TTC549 (cell line): ENCODE data around the gene GPR42.
"Not testable (repeated sequence)": the region's sequence is repeated elsewhere in the genome, so short reads cannot be mapped to it uniquely, and the experiment has no call there.

Experiments used
- FAIRE-seq: peaks from 2 replicates; lab custom pipeline; 2012; peaks lifted over from hg19 to GRCh38; lab: Jason Lieb, UNC

Gene GPR42

DNA sequence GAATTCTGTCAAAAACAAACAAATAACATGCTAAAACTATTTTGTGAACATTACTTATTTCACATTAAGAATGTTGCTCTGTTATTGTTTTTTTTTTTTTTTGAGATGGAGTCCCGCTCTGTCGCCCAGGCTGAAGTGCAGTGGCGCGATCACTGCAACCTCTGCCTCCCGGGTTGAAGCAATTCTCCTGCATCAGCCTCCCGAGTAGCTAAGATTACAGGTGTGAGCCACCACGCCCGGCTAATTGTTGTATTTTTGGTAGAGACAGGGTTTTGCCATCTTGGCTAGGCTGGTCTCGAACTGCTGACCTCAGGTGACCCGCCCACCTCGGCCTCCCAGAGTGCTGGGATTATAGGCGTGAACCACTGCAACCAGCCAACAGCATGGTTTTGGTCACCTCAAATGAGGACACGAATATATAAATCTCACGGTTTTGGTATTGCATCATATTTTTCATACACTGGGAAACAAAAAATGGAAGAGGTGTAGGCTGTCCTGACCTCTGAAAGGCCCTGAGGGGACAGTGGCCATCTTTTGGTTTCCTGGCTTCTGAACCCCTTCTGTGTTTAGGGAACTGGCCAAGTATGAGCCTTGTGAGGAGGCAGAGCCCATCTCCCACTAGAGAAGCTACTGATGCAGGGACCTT, 25.5 kb downstream of the GPR42 start:
- FAIRE-seq = no peak

DNA sequence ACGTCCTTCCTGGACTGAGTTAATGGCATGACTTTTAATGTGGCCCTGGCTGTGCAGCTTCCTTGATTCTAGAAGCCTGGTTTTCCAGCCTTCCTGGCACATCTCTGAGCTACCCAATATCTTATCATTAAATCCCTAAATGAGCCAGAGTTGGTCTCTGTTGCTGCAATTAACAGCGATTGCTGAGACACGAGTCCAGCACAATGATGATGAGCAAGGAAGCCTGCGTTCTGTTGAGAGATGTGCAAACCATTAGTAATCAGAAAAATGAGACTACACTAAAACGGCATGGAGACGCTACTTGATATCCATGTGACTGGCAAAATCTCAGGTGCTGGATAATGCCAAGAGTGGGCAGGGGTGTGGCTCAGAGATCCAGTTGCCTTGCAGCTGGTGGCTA, 26.2 kb downstream of the GPR42 start:
- no peak for FAIRE-seq

DNA sequence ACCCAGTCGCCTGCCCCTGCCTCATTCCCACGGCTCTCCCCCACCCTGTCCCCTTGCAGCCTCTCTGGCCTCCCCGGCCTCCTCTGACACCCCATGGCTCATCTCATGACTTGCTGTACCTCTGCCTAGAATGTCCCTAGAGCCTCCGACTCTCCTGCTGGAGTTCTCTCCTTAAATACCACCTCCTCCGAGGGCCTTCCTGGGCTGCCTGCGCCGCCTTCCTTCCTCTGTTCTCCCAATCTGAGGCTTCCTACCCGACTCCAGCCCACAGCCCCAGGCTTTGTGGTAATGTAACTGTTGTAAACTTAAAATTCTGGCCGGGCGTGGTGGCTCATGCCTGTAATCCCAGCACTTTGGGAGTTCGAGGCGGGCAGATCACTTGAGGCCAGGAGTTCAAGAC, 27.7 kb downstream of the GPR42 start:
- no peak for FAIRE-seq

DNA sequence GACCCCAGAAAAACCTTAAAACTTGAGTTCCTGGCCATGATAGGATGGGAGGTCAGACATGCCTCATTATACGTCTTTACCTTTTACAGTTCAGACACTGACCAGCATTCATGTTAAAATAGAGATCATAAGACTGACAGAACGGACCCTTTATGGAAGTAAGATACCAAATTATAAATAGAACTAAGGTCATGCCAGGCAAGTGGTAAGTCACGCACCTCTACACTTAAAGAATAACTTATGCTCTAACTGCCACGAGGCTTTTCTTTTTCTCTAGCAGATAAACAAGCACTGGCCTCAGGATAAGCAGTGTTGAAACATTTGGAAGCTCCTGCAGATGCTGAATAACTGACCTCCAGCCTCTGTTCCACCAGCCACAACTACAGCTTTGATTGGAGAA, 28.4 kb downstream of the GPR42 start:
- FAIRE-seq = no peak

DNA sequence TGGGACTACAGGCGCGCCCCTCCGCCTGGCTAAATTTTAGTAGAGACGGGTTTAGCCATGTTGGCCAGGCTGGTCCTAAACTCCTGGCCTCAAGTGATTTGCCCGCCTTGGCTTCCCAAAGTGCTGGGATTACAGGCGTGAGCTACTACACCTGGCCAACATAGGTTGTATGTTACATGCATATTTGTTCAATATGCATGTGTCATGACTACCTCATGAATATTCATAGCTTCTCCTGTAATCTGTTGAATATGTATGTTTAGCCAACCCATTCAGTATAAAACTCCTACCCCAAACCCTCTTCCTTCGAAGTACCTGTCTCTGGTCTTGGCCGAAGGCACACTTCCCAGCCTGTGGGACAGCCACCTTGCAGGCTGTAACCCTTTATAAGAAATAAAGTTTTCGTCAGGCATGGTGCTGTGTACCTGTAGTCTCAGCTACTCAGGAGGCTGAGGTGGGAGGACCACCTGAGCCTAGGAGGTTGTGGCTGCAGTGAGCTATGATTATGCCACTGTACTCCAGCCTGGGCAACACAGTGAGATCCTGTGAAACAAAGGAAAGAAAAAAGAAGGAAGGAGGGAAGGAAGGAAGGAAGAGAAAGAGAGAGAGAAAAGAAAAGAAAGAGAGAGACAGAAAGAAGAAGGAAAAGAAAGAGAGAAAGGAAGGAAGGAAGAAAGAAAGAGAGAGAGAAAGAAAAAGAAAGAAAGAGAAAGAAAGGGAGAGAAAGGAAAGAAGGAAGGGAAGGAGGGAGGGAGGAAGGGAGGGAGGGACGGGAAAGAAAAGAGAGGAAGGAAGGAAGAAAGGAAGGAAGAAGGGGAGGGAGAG, 29.3 kb downstream of the GPR42 start:
- no peak for FAIRE-seq

DNA sequence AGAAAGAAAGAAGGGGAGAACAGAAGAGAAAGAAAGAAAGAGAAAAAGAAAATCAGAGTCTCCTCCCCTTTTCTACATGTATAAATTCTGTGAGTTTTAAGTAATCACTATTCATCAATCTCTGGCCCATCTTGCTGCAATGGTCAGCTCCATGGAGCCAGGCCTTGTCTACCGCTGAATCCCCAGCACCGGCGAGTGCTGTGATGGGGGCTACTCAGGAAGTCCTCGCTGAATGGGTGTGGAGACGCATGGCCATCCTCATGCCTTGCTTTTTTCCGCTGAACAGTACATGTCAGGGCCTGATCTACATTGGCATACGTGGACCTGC, 29.9 kb downstream of the GPR42 start:
- FAIRE-seq = no peak

DNA sequence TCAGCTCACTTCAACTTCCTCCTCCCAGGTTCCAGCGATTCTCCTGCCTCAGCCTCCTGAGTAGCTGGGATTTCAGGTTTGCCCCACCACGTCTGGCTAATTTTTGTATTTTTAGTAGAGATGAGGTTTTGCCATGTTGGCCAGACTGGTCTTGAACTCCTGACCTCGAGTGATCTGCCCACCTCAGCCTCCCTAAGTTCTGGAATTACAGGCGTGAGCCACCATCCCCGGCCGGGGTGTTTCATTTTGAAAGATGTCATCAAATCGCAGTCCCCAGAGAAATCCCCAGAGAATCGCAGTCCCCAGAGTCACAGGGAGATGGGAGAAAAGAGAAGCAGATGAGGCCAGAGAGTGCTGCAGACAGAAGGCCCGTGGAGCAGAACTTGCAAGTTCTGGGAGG, 30.5 kb downstream of the GPR42 start:
- not testable (repeated sequence) for FAIRE-seq

DNA sequence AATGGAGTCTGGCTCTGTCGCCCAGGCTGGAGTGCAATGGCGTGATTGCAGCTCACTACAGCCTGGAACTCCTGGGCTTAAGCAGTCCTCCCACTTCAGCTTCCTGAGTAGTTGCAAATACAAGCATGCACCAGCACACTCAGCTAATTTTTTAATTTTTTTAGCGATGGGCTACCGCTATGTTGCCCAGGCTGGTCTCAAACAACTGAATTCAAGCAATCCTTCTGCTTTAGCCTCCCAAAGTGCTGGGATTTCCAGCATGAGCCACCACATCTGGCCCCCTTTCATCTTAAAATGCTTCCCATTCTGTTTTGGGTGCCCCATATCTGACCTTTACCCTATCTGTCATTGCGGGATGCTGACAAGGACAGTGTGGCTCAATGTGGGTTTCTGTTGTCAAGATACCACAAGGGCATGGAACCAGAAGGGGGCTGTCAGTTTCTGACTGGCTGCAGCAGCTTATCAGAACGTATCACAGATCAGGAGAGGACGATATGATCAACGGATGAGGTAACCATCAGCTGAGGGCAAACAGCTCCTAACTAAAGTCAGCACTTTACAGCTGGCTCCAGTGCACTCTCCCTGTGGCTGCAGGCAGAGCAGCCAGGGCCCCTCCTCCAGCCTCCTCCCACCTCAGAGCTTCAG, 32.4 kb downstream of the GPR42 start:
- FAIRE-seq = no peak

DNA sequence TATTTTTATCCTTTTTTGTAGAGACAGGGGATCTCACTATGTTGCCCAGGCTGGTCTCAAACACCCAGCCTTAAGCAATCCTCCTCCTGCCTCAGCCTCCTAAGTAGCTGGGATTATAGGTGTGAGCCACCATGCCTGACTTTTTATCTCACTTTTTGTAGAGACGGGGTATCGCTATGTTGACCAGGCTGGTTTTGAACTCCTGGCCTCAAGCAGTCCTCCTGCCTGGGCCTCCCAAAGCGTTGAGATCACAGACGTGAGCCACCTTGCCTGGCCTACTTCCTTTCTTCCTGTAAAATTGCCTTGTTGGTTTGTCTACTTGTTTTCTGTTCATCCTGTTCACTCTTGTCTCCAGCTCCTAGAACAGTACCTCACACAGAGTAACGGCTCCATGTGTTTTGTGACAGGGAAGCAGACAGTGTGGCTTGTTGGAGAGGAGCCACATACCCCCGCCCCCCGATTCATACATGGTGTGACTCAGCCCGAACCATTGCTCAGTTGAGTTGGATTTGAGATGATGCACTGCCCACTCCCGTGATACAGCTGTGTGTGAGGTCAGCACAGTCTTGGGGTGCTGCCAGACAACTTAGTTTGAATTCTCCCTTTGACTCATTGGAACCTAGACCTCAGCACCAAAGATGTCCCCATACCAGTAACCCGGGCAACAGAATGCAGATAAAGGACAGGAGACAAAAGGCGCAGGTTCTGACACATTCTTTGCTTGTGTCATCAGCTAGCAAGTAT, 34.2 kb downstream of the GPR42 start:
- no peak for FAIRE-seq

DNA sequence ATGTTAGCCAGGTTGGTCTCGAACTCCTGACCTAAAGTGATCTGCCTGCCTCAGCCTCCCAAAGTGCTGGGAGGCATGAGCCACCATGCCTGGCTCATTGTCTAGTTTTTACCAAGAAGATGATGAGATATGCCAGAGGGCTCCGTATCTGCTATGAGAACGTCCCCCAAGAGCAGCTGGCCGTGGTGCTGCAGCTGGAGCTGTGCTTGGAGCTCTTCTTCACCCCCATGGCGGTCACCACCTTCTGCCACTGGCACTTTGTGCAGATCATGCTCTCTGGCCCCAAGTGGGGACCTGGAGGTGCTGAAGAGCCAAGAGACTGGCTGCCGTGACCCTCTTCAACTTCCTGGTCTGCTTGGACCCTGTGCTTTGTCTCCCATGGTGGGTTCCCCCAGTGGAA, 36.8 kb downstream of the GPR42 start:
- FAIRE-seq = no peak

DNA sequence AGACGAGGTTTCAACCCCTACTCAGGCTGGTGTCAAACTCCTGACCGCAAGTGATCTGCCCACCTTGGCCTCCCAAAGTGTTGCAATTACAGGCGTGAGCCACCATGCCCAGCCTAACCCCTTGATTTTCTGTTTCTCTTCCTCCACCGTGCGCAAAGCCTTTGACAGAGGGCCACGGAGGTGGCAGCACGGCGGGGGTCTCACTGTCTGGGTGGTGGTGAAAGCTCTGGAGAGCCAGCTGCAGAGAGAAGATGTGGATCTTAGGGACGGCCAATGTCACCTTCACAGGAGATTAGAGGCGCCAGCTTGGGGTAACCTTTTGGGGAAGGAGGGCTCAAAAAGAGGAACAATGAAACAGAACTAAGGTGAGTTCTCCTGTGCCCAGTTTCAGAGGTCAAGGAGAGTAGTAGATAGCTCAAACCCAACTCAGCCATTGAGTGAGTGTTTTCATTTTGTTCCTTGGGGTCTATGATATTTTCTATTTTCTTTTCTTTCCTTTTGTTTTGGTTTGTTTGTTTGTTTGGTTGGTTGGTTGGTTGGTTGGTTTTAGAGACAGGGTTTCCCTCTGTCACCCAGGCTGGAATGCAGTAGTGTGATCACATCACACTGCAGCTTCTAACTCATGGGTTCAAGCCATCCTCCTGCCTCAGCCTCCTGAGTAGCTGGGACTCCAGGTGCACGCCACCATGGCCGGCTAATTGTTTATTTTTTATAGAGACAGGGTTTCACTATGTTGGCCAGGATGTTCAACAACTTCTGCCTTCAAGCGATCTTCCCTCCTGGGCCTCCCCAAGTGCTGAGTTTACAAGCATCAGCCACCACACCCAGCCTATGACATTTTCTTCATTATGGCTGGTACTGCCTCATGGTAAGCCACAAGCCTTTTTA, 37.7 kb downstream of the GPR42 start:
- FAIRE-seq = no peak

DNA sequence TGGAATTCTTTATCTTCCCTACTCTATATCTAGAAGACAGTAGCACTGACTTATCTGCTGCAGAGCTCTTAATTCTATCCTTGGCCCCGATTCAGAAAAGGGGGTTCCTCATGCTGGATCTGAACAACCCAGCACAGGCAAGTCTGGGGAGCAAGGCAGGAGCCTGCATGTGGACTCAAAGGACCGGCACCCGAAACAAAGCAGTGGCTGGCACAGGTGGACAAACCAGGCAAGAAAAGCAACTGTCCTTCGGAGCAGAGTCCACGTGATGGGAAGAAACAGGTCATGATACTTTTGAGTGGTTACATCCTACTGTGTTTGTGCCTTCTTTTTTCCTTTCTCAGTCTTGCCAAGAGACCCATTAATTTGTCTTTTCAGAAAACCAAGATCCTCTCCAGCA, 38.3 kb downstream of the GPR42 start:
- FAIRE-seq = no peak

DNA sequence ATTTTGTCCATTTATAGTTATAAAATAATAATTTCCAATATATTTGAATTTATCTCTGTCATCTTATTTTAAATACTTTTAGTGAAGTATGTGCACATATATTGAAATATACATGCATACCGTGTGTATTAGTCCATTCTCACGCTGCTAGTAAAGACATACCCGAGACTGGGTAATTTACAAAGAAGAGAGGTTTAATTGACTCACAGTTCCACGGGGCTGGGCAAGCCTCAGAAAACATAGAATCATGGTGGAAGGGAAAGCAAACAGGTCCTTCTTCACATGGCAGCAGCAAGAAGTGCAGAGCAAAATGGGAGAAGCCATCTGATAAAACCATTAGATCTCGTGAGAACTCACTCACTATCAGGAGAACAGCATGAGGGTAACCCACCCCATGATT, 39.6 kb downstream of the GPR42 start:
- FAIRE-seq = no peak

DNA sequence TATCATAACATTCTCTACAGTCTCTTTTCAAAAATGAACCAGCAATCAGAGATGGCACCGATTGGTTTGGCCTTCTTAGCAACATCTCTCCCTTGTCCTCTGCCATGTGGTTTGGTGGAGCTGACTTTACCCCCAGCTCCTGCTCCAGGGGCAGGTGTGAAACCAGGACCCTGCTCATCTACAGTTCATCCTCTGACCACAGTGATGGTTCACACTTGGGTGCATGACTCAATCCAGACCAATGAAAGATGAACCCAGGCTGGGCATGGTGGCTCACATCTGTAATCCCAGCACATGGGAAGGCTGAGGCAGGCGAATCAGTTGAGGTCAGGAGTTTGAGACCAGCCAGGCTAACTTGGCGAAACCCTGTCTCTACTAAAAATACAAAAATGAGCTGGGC, 43.6 kb downstream of the GPR42 start:
- no peak for FAIRE-seq

DNA sequence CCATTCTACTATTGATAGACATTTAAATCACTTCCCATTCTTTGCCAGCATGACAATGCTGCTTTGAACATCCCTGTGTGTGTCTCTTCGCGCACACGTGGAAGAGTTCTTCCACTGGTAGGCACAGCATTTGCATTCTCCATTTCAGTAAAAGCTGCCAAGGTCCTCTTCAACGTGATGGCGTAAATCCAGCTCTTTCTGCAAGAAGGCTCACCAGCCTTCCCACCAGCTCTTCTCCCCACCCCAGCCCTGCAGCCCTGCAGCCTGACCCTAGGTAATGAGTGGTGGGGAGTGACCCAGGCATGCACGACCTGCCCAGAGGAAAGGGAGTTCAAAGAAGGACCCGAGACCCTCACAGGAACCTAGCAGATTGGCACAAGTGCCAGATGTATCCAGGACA, 45.5 kb downstream of the GPR42 start:
- FAIRE-seq = no peak

DNA sequence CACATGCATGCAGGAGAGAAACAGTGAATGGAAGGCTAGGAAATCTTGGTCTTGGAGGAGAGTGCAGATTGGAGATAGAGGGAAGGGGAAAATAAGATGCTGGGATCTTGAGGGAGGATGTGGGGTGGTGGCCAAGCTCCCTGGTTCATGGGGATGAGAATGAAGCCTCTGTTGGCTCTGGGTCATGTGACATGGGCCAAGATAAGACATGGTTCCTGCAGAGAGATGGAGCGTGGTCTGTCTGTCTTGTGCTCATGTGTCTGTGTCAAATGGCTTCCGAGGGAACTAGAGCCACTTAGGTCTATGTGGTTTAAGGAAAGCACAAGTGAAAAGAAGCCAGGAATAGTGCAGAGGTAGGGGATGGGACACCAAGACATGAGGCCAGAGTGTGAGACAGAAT, 46.4 kb downstream of the GPR42 start:
- FAIRE-seq = no peak

DNA sequence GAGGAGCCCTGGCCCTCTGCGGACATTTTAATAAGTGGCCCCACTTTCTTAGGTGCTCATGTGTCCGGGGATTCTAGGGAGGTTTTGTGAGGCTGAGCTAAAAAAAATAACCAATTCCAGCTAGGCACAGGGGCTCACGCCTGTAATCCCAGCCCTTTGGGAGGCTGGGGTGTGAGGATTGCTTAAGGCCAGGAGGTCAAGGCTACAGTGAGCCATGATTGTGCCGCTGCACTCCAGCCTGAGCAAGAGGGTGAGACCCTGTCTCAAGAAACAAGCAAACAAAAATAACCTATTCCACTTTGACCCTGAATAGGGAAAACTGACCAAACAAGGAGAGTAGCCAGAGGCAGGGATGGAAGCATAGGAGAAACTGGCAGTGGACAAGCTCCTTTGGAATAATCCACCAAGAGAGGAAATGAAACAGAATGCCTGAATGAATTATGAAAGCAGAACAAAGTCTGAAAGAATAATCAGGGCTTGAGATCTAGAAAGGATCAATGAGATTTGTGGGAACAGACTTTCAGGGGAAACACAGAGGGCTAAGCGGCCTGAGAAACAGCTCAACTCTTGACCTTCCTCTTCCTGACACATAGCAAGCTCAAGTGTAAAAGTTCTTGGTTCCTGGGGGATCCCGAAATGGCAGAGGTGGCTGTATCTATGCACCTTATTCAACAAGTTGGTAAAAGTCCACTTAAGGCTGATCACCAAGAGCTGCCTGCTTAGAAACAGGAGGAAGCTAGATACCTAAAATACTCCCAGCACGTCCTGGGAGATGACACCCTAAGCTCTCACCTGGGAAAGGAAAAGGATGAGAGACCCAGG, 47.1 kb downstream of the GPR42 start:
- no peak for FAIRE-seq

DNA sequence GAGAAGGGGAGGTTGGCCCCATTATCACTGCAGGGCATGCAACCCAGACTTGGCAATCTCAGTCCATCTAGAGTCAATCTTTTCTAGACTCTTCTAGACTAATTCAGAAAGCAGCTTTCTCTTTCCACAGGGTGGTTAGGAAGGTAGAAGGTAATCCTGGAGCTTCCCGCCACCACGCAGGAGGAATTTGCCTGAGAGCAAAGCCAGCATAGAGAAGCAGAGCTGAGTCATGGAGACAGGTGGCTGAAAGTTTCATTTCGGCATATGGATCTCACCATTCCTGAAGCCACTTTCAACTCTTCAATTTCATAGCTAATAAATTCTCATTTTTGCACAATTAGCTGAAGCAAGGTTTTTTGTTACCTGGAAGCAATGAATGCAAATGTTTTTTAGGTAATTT, 48.2 kb downstream of the GPR42 start:
- FAIRE-seq = no peak

DNA sequence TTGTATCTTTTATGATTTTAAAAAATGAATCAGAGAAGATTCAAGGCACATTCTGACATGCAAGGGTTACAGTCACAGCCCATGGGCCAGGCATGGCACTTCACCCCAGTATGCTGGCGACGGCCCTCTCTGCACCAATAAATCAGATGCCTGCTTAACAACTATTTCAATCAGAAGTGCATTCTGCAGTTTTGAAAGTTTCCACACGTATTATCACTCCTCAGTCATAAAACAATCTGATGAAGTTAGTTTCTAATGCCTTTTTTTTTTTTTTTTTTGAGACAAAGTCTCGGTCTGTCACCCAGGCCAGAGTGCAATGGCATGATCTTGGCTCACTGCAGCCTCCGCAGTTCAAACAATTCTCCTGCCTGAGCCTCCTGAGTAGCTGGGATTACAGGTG, 48.9 kb downstream of the GPR42 start:
- no peak for FAIRE-seq

DNA sequence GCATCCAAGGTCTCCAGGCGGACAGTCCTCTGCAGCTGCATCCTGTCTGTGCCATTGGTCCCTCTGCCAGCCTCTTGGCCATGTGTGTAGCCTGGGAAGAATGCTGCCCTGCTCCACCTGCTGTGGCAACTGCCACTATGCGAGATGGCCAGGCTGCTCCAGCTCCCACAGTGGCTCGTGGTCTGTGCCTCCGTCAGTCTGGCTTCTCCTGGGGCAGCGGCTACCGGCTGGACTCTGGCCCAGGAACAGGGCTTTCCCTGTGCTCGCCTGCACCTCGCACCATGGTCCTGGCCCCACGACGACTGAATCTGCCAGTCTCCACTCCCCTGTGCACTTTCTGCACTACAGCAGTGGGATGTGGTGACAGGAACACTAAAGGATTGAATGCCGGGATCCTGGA, 50.5 kb downstream of the GPR42 start:
- no peak for FAIRE-seq
